CD4-positive, alpha-beta T cell (primary cell): ENCODE results near the gene MAPK14. TPM values are rescaled to one million over a fixed set of nuclear protein-coding genes. Genes with fewer than 3 reads are reported as not detected.

Experiments
- ATAC-seq: fragments of 200-7000 bp; cut with Tn5 transposase; one replicate; pipeline ENCODE4 v1.10.0; 2022; ENCODE audit warnings: mild to moderate bottlenecking; ENCODE audit not compliant: poor library complexity
- CTCF ChIA-PET: fragments of 350-600 bp; sonication (Branson Sonifier 250); formaldehyde crosslinking; loops from one replicate; lab custom pipeline; 2021; ENCODE audit warnings: antibody characterized with exemption, inconsistent platforms; lab: Charles Lee
- POLR2A ChIA-PET: fragments of 350-600 bp; sonication (Branson Sonifier 250); formaldehyde crosslinking; loops from one replicate; lab custom pipeline; 2021; ENCODE audit warnings: antibody characterized with exemption, inconsistent platforms; lab: Charles Lee
- DNase-seq, 14 experiments: peaks; one replicate each; pipeline ENCODE4 v3.0.0-alpha.2; 2013 to 2020; ENCODE audit warnings: mixed read lengths in 2 of 14
- H3K27ac ChIP-seq, 2 donors: one replicate each; pipeline versions ENCODE4 v1.5.1 to v1.7.0; 2013; ENCODE audit warnings: low read length in 2 of 2, low read depth in 1 of 2, mild to moderate bottlenecking in 1 of 2
- H3K27me3 ChIP-seq, 2 experiments: 1 replicate in 1 of 2; 2 replicates in 1 of 2; pipeline versions ENCODE4 v1.6.1 to v1.7.0; 2013; ENCODE audit warnings: low read length in 2 of 2, control low read depth in 1 of 2, mild to moderate bottlenecking in 1 of 2, moderate library complexity in 1 of 2; ENCODE audit not compliant: insufficient read depth in 2 of 2, control insufficient read depth in 1 of 2
- H3K36me3 ChIP-seq: one replicate; pipeline ENCODE4 v1.6.1; 2013; ENCODE audit warnings: low read length, control low read depth; ENCODE audit not compliant: insufficient read depth
- H3K4me1 ChIP-seq: one replicate; pipeline ENCODE4 v1.6.1; 2013; ENCODE audit warnings: low read length, control low read depth; ENCODE audit not compliant: insufficient read depth
- H3K4me3 ChIP-seq: one replicate; pipeline ENCODE4 v1.5.1; 2013; ENCODE audit warnings: mild to moderate bottlenecking, low read length, moderate library complexity
- H3K9me3 ChIP-seq, 2 experiments: 1 replicate in 1 of 2; 2 replicates in 1 of 2; pipeline versions ENCODE4 v1.6.1 to v1.7.0; 2013; ENCODE audit warnings: low read length in 2 of 2, mild to moderate bottlenecking in 2 of 2, control low read depth in 1 of 2, moderate library complexity in 1 of 2; ENCODE audit not compliant: control insufficient read depth in 1 of 2, insufficient read depth in 1 of 2
- H3K27ac Mint-ChIP-seq: one replicate; pipeline ENCODE4 v1.8.0; 2020; ENCODE audit warnings: mixed read lengths
- H3K27me3 Mint-ChIP-seq: one replicate; pipeline ENCODE4 v1.8.0; 2021; ENCODE audit warnings: mixed read lengths
- H3K36me3 Mint-ChIP-seq: one replicate; pipeline ENCODE4 v1.8.0; 2021; ENCODE audit warnings: low read depth, mixed read lengths
- H3K4me1 Mint-ChIP-seq: one replicate; pipeline ENCODE4 v1.8.0; 2021; ENCODE audit warnings: low read depth, mixed read lengths
- H3K4me3 Mint-ChIP-seq: one replicate; pipeline ENCODE4 v1.8.0; 2020; ENCODE audit warnings: mild to moderate bottlenecking, mixed read lengths
- H3K9me3 Mint-ChIP-seq: one replicate; pipeline ENCODE4 v1.8.0; 2020; ENCODE audit warnings: mixed read lengths
- intact Hi-C, 2 experiments: fragments of 100-400 bp; cut with DNase I in 1 of 2; cut with micrococcal nuclease in 1 of 2; formaldehyde crosslinking; loops; one replicate each; pipeline versions ENCODE4 v1.15.1 to v1.9.0; 2023 to 2025; cut with DNase I, micrococcal nuclease
- total RNA-seq, 174 experiments: library from RNA in 2 of 174; stranded (reverse) in 2 of 174; gene quantifications; one replicate each; pipeline ENCODE4 v1.2.3 and lab custom pipeline; 2021 to 2026
- TF ChIP-seq, protein P1 (sequence below): fragments of 200-600 bp; IDR thresholded peaks from one replicate; pipeline ENCODE4 v1.8.0; 2022; ENCODE audit warnings: antibody characterized with exemption, mild to moderate bottlenecking

MAPK14 gene
- total RNA-seq, 2 experiments from 2014 or later: 42.6 to 42.8 TPM

DNA sequence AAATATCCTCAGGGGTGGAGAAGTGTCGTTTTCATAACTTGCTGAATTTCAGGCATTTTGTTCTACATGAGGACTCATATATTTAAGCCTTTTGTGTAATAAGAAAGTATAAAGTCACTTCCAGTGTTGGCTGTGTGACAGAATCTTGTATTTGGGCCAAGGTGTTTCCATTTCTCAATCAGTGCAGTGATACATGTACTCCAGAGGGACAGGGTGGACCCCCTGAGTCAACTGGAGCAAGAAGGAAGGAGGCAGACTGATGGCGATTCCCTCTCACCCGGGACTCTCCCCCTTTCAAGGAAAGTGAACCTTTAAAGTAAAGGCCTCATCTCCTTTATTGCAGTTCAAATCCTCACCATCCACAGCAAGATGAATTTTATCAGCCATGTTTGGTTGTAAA lies 82.4 kb downstream of the MAPK14 start:
- ATAC-seq: no peak
- H3K9me3 Mint-ChIP-seq: no peaks in the 10 kb centered on the region
- Histone ChIP-seq H3K27me3 (no peaks in the 10 kb centered on the region), H3K4me1 (peaks cover 43% of the 10 kb centered on the region), H3K27ac (peak overlapping the region; percentile 3 to 56), H3K36me3 (peaks cover 41% of the 10 kb centered on the region), H3K4me3 (no peak overlapping the region), H3K9me3 (no peaks in the 10 kb centered on the region)
- H3K27me3 Mint-ChIP-seq: no peaks in the 10 kb centered on the region
- H3K4me3 Mint-ChIP-seq: no peak overlapping the region
- H3K27ac Mint-ChIP-seq: peak overlapping the region; percentile 93
- peaks cover 58% of the 10 kb centered on the region for H3K4me1 Mint-ChIP-seq
- ChIA-PET CTCF (no interaction called here), POLR2A (interaction anchor here (1.3 to 5.3 kb wide), 5 partner anchors 9 to 85 kb away, joined by 3 to 53 read pairs (median 7); no protein-coding TSS in a partner anchor)
- DNase-seq: no peak
- H3K36me3 Mint-ChIP-seq: peaks cover 56% of the 10 kb centered on the region
- TF ChIP-seq, protein P1, sequence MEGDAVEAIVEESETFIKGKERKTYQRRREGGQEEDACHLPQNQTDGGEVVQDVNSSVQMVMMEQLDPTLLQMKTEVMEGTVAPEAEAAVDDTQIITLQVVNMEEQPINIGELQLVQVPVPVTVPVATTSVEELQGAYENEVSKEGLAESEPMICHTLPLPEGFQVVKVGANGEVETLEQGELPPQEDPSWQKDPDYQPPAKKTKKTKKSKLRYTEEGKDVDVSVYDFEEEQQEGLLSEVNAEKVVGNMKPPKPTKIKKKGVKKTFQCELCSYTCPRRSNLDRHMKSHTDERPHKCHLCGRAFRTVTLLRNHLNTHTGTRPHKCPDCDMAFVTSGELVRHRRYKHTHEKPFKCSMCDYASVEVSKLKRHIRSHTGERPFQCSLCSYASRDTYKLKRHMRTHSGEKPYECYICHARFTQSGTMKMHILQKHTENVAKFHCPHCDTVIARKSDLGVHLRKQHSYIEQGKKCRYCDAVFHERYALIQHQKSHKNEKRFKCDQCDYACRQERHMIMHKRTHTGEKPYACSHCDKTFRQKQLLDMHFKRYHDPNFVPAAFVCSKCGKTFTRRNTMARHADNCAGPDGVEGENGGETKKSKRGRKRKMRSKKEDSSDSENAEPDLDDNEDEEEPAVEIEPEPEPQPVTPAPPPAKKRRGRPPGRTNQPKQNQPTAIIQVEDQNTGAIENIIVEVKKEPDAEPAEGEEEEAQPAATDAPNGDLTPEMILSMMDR: no peak
- intact Hi-C loops: no loop called here

DNA sequence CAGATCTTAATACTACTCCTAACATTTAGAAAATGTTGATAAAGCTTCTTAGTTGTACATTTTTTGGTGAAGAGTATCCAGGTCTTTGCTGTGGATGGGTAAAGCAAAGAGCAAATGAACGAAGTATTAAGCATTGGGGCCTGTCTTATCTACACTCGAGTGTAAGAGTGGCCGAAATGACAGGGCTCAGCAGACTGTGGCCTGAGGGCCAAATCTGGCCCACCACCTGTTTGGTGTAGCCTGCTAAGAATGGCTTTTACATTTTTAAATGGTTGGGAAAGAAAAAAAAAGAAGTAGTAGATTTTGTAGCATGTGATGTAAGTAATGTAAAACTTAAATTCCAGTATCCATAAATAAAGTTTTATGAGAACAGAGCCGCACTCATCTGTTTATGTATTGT lies 83.3 kb downstream of the MAPK14 start:
- H3K4me3 Mint-ChIP-seq: no peak overlapping the region
- Histone ChIP-seq H3K9me3 (no peaks in the 10 kb centered on the region), H3K36me3 (peaks cover 37% of the 10 kb centered on the region), H3K4me3 (no peak overlapping the region), H3K4me1 (peaks cover 50% of the 10 kb centered on the region), H3K27me3 (no peaks in the 10 kb centered on the region), H3K27ac (no peak overlapping the region)
- peak overlapping the region; percentile 93 for H3K27ac Mint-ChIP-seq
- TF ChIP-seq, protein P1: no peak
- ATAC-seq (no peak), DNase-seq (no peak)
- POLR2A ChIA-PET: interaction anchor here (1.3 to 5.3 kb wide), 3 partner anchors 10 to 84 kb away, joined by 3 to 53 read pairs (median 4); partner anchors contain the start of gene MAPK13
- H3K27me3 Mint-ChIP-seq: no peaks in the 10 kb centered on the region
- H3K36me3 Mint-ChIP-seq: peaks cover 47% of the 10 kb centered on the region
- peaks cover 65% of the 10 kb centered on the region for H3K4me1 Mint-ChIP-seq
- H3K9me3 Mint-ChIP-seq: no peaks in the 10 kb centered on the region
- intact Hi-C loops: no loop called here
- CTCF ChIA-PET: no interaction called here

DNA sequence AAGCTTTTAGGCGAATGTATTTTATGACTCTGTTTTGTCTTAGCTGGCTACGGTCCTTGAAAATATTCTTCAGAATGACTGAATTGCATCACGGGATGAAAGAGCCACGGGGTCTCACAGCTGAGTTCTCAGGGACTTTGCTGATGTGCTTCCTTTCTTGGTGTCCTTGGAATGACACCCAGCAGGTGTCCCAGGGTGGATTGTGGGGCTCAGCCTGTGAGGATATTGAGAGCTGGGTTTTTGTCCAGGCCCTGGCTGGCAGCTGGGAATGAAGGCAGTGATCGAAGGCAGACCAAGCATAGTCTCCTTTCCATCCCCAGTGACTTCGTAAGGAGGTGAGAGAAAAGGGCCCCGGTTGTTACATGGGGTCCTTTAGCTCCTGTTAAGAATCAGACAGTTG lies 83.9 kb downstream of the MAPK14 start:
- no peak for DNase-seq
- TF ChIP-seq, protein P1: no peak
- H3K36me3 ChIP-seq: peaks cover 33% of the 10 kb centered on the region
- H3K4me1 Mint-ChIP-seq: peaks cover 71% of the 10 kb centered on the region
- H3K27me3 Mint-ChIP-seq: no peaks in the 10 kb centered on the region
- H3K27ac ChIP-seq: no peak overlapping the region
- H3K4me3 Mint-ChIP-seq: no peak overlapping the region
- H3K9me3 ChIP-seq: no peaks in the 10 kb centered on the region
- H3K36me3 Mint-ChIP-seq: peaks cover 44% of the 10 kb centered on the region
- no peaks in the 10 kb centered on the region for H3K27me3 ChIP-seq
- POLR2A ChIA-PET: interaction anchor here (0.9 to 5.3 kb wide), 4 partner anchors 10 to 84 kb away, joined by 3 to 53 read pairs (median 4); partner anchors contain the start of gene MAPK13
- peaks cover 57% of the 10 kb centered on the region for H3K4me1 ChIP-seq
- CTCF ChIA-PET: interaction anchor here (1.1 kb wide), 1 partner anchor 20 kb away, joined by 3 read pairs; no protein-coding TSS in a partner anchor
- no peak for ATAC-seq
- H3K27ac Mint-ChIP-seq: peak overlapping the region; percentile 93
- no peak overlapping the region for H3K4me3 ChIP-seq
- H3K9me3 Mint-ChIP-seq: no peaks in the 10 kb centered on the region
- intact Hi-C loops: no loop called here
